H1 (cell line): ENCODE data around the gene TGFB1. TPM values are rescaled to one million over a fixed set of nuclear protein-coding genes. Genes with fewer than 3 reads are reported as not detected.

Experiments
- CTCF ChIA-PET: fragments of 300-600 bp; sonication (Branson Sonifier 250); formaldehyde crosslinking; loops from one replicate; lab custom pipeline; 2021; ENCODE audit not compliant: partially characterized antibody; lab: Charles Lee
- POLR2A ChIA-PET: fragments of 300-600 bp; sonication (Branson Sonifier 250); formaldehyde crosslinking; loops from one replicate; lab custom pipeline; 2021; ENCODE audit warnings: inconsistent platforms; ENCODE audit not compliant: partially characterized antibody; lab: Charles Lee
- DNase-seq, 2 experiments: peaks; one replicate each; pipeline versions ENCODE4 v3.0.0 to v3.0.0-alpha.2; 2010 to 2022; ENCODE audit warnings: low spot score in 2 of 2, low read depth in 1 of 2, mixed read lengths in 1 of 2
- FAIRE-seq: peaks from 2 replicates; lab custom pipeline; 2011; peaks lifted over from hg19 to GRCh38; lab: Jason Lieb, UNC
- H2AFZ ChIP-seq: 2 replicates; pipeline ENCODE4 v1.8.1; 2012; ENCODE audit warnings: low read length, inconsistent platforms
- H2AK5ac ChIP-seq: 2 replicates; pipeline ENCODE4 v1.6.1; 2013; ENCODE audit warnings: low read depth, low read length
- H2BK120ac ChIP-seq: replicated peaks from 2 replicates; pipeline ENCODE3; 2013; ENCODE audit warnings: low read depth, low read length, inconsistent platforms
- H2BK12ac ChIP-seq: 2 replicates; pipeline ENCODE4 v1.6.1; 2013; ENCODE audit warnings: low read depth, low read length
- H2BK15ac ChIP-seq: 2 replicates; pipeline ENCODE4 v1.6.1; 2013; ENCODE audit warnings: low read length
- H2BK20ac ChIP-seq: 2 replicates; pipeline ENCODE4 v1.6.1; 2013; ENCODE audit warnings: low read length
- H2BK5ac ChIP-seq: 2 replicates; pipeline ENCODE4 v1.6.1; 2013; ENCODE audit warnings: low read depth, low read length
- H3K14ac ChIP-seq: 2 replicates; pipeline ENCODE4 v1.6.1; 2013; ENCODE audit warnings: inconsistent platforms; ENCODE audit not compliant: insufficient read length
- H3K18ac ChIP-seq: 2 replicates; pipeline ENCODE4 v1.6.1; 2013; ENCODE audit warnings: low read length; ENCODE audit errors: extremely low read depth
- H3K23ac ChIP-seq: 2 replicates; pipeline ENCODE4 v1.6.1; 2013; ENCODE audit warnings: inconsistent platforms; ENCODE audit not compliant: insufficient read length
- H3K23me2 ChIP-seq: 2 replicates; pipeline ENCODE4 v1.6.1; 2013; ENCODE audit warnings: low read depth, low read length
- H3K27ac ChIP-seq: 2 replicates; pipeline ENCODE4 v1.6.1; 2011; ENCODE audit warnings: low read depth, low read length, inconsistent platforms
- H3K27me3 ChIP-seq, 4 experiments: replicated peaks in 1 of 4; 1 replicate in 1 of 4; 2 replicates in 3 of 4; pipeline versions ENCODE4 v1.6.1 to v1.8.1; 2011 to 2013; ENCODE audit warnings: low read length in 3 of 4, mild to moderate bottlenecking in 3 of 4, inconsistent platforms in 2 of 4, mixed read lengths in 2 of 4, moderate library complexity in 1 of 4; ENCODE audit not compliant: control insufficient read depth in 3 of 4, insufficient read depth in 3 of 4; ENCODE audit errors: extremely low read depth in 1 of 4
- H3K36me3 ChIP-seq, 4 experiments: 2 replicates each; pipeline versions ENCODE4 v1.6.1 to v1.8.1; 2011 to 2013; ENCODE audit warnings: mild to moderate bottlenecking in 4 of 4, low read length in 3 of 4, moderate library complexity in 2 of 4, control low read depth in 1 of 4, inconsistent platforms in 1 of 4; ENCODE audit not compliant: insufficient read depth in 4 of 4, control insufficient read depth in 2 of 4
- H3K4ac ChIP-seq: replicated peaks from 2 replicates; pipeline ENCODE3; 2013; ENCODE audit warnings: low read length, low read depth, mixed read lengths, inconsistent platforms; ENCODE audit not compliant: insufficient read length
- H3K4me1 ChIP-seq, 4 experiments: replicated peaks in 1 of 4; 1 replicate in 1 of 4; 2 replicates in 3 of 4; pipeline versions ENCODE4 v1.6.1 to v1.8.1; 2011 to 2013; ENCODE audit warnings: low read length in 3 of 4, inconsistent platforms in 2 of 4, mixed read lengths in 1 of 4; ENCODE audit not compliant: insufficient read depth in 4 of 4, control insufficient read depth in 3 of 4
- H3K4me2 ChIP-seq, 2 experiments: 2 replicates each; pipeline versions ENCODE4 v1.6.1 to v1.8.1; 2011 to 2013; ENCODE audit warnings: low read depth in 2 of 2, low read length in 2 of 2, control low read depth in 1 of 2, inconsistent platforms in 1 of 2, mild to moderate bottlenecking in 1 of 2; ENCODE audit not compliant: insufficient read depth in 1 of 2
- H3K4me3 ChIP-seq, 4 experiments: fragments of 200-600, 300-600 bp in 1 of 4; sonication (generic), shearing (Covaris generic), sonication (Bioruptor Twin) in 1 of 4; 2 replicates each; pipeline versions ENCODE4 v1.5.1 to v1.8.1; 2011 to 2016; ENCODE audit warnings: low read length in 4 of 4, low read depth in 3 of 4, control low read depth in 2 of 4, inconsistent platforms in 2 of 4, mild to moderate bottlenecking in 2 of 4, mixed read lengths in 1 of 4, moderate library complexity in 1 of 4; ENCODE audit not compliant: insufficient read depth in 2 of 4; ENCODE audit errors: extremely low read depth in 1 of 4
- H3K56ac ChIP-seq: replicated peaks from 2 replicates; pipeline ENCODE3; 2013; ENCODE audit warnings: low read depth, mild to moderate bottlenecking, mixed read lengths, low read length, inconsistent platforms; ENCODE audit not compliant: insufficient read length
- H3K79me1 ChIP-seq: 2 replicates; pipeline ENCODE4 v1.6.1; 2013; ENCODE audit warnings: low read depth, low read length, control low read depth
- H3K79me2 ChIP-seq, 2 experiments: 2 replicates each; pipeline versions ENCODE4 v1.6.1 to v1.8.1; 2012 to 2013; ENCODE audit warnings: low read length in 2 of 2, mild to moderate bottlenecking in 2 of 2, inconsistent platforms in 1 of 2; ENCODE audit not compliant: insufficient read depth in 2 of 2, control insufficient read depth in 1 of 2
- H3K9ac ChIP-seq, 4 experiments: replicated peaks in 1 of 4; 1 replicate in 1 of 4; 2 replicates in 3 of 4; pipeline versions ENCODE4 v1.6.1 to v1.8.1; 2011 to 2013; ENCODE audit warnings: low read depth in 3 of 4, low read length in 3 of 4, control low read depth in 2 of 4, mild to moderate bottlenecking in 2 of 4, moderate library complexity in 2 of 4, inconsistent platforms in 1 of 4; ENCODE audit errors: extremely low read depth in 1 of 4
- H3K9me3 ChIP-seq, 2 experiments: 2 replicates each; pipeline versions ENCODE4 v1.6.1 to v1.8.1; 2012 to 2013; ENCODE audit warnings: mild to moderate bottlenecking in 2 of 2, moderate library complexity in 2 of 2, control low read depth in 1 of 2, inconsistent platforms in 1 of 2, low read depth in 1 of 2, low read length in 1 of 2, mixed read lengths in 1 of 2; ENCODE audit not compliant: insufficient read depth in 2 of 2
- H4K20me1 ChIP-seq, 2 experiments: replicated peaks in 1 of 2; 2 replicates each; pipeline versions ENCODE3 to v1.8.1; 2011 to 2013; ENCODE audit warnings: inconsistent platforms in 2 of 2, low read length in 2 of 2, mild to moderate bottlenecking in 1 of 2; ENCODE audit not compliant: insufficient read depth in 2 of 2, control insufficient read depth in 1 of 2
- H4K5ac ChIP-seq: 2 replicates; pipeline ENCODE4 v1.6.1; 2013; ENCODE audit warnings: low read length, low read depth, mixed read lengths, inconsistent platforms; ENCODE audit not compliant: insufficient read length
- H4K8ac ChIP-seq: 2 replicates; pipeline ENCODE4 v1.8.0; 2013; ENCODE audit warnings: mild to moderate bottlenecking, moderate library complexity, low read length, inconsistent platforms; ENCODE audit not compliant: insufficient read depth; ENCODE audit errors: extremely low read depth
- H4K91ac ChIP-seq: replicated peaks from 2 replicates; pipeline ENCODE3; 2013; ENCODE audit warnings: low read length, mixed read lengths, inconsistent platforms; ENCODE audit not compliant: insufficient read length
- BACH1 ChIP-seq: IDR thresholded peaks from 2 replicates; pipeline ENCODE4 v1.6.1; 2012; ENCODE audit warnings: low read length, improper control_type of control experiment
- HDAC6 ChIP-seq: IDR thresholded peaks from one replicate; pipeline ENCODE4 v1.7.1; 2012; ENCODE audit warnings: low read depth, mild to moderate bottlenecking, inconsistent platforms, low read length, moderate library complexity
- MAFK ChIP-seq: IDR thresholded peaks from 2 replicates; pipeline ENCODE4 v1.6.1; 2012; ENCODE audit warnings: low read depth, mild to moderate bottlenecking, improper control_type of control experiment, low read length
- RAD21 ChIP-seq, 2 experiments: IDR thresholded peaks in 1 of 2; conservative IDR thresholded peaks in 1 of 2; 2 replicates each; pipeline ENCODE4 v1.6.1; 2011; ENCODE audit warnings: low read depth in 2 of 2, low read length in 2 of 2, improper control_type of control experiment in 1 of 2, inconsistent platforms in 1 of 2, mild to moderate bottlenecking in 1 of 2, moderate library complexity in 1 of 2
- TAF1 ChIP-seq: IDR thresholded peaks from 2 replicates; pipeline ENCODE4 v1.6.1; 2011; ENCODE audit warnings: mild to moderate bottlenecking, low read depth, low read length
- WGBS, 2 experiments: shearing (Covaris generic) in 1 of 2; methylation state at CpG; one replicate each; pipeline versions ENCODE4 v1.1.6 to v1.1.7; 2013 to 2015; ENCODE audit warnings: low lambda C conversion rate in 2 of 2, mixed read lengths in 2 of 2, inconsistent platforms in 1 of 2, low coverage in 1 of 2, missing lambda C conversion rate in 1 of 2; ENCODE audit not compliant: insufficient replicate concordance in 2 of 2, insufficient coverage in 1 of 2, insufficient read length in 1 of 2; ENCODE audit errors: extremely low coverage in 1 of 2, missing lambda C conversion rate in 1 of 2; 5-methylcytosine and 5-hydroxymethylcytosine counted together
- polyA plus RNA-seq, 7 experiments: library from polyadenylated mRNA; depleted of rRNA in 3 of 7; stranded (reverse) in 5 of 7; unstranded in 2 of 7; fragments of >200 nt in 5 of 7; fragments of 200-250 nt in 2 of 7; gene quantifications; 1 replicate in 5 of 7; 2 replicates in 1 of 7; 4 replicates in 1 of 7; pipeline versions ENCODE4 v1.2.1 to v1.2.3, GENCODE V29; 2011 to 2013; ENCODE audit warnings: missing spikeins in 2 of 7, mixed read lengths in 2 of 7
- total RNA-seq: library from RNA; stranded (reverse); fragmentation: NEBNext Ultra II Directional; extraction: Animal tissue kit (Norgen Biotek cat#: 25700); gene quantifications from 2 replicates; pipeline ENCODE4 v1.2.1, GENCODE V29; 2021

The TGFB1 gene
- total and polyA plus RNA-seq, 2 of the 8 experiments (the other 6 are each of a cell fraction or from before 2014, with no cell fraction given): 1.7 to 10.6 TPM

GRCh38 chr19:41323430-41324125, 30.1 kb downstream of the TGFB1 start:
- H2BK120ac ChIP-seq: no peak overlapping the region
- 0 out of 2 replicates have a peak overlapping the region, but pooled peaks have one; percentile 72 for H2BK5ac ChIP-seq
- no peak overlapping the region for H3K9ac ChIP-seq
- POLR2A ChIA-PET: interaction anchor here (0.8 to 12.6 kb wide), 7 partner anchors 15 to 540 kb away, joined by 3 to 137 read pairs (median 7); partner anchors contain the start of genes CCDC97, DMAC2 and HNRNPUL1
- no peak overlapping the region for H3K4ac ChIP-seq
- DNase-seq (no peak), FAIRE-seq (no peak)
- no peak overlapping the region for H3K4me3 ChIP-seq
- 75% methylated on average over 15 of the region's 16 CpGs; no CpG with 5 or more reads in 1 of the 2 experiments for WGBS, 2 experiments
- no peaks in the 10 kb centered on the region; the same call in 1 of the 2 replicates for H3K79me1 ChIP-seq
- H3K36me3 ChIP-seq: peaks cover 5 to 15% (median 8%) of the 10 kb centered on the region in 4 experiments; a peak in 6 of 8 replicates
- H3K23me2 ChIP-seq: peaks cover 17% of the 10 kb centered on the region
- no peak overlapping the region for H4K91ac ChIP-seq
- no peak overlapping the region for H2BK20ac ChIP-seq
- no peaks in the 10 kb centered on the region for H3K9me3 ChIP-seq
- no peak overlapping the region for H2AFZ ChIP-seq
- no peak overlapping the region for H3K56ac ChIP-seq
- H3K27me3 ChIP-seq: peaks cover 0 to 6% (median 0%) of the 10 kb centered on the region in 4 experiments; a peak in 3 of 7 replicates
- no peak overlapping the region; a peak in 2 of 4 replicates for H3K4me2 ChIP-seq
- peak overlapping the region; percentile 32 for H3K18ac ChIP-seq
- peaks cover 2 to 19% of the 10 kb centered on the region in 2 experiments for H4K20me1 ChIP-seq
- 0 out of 2 replicates have a peak overlapping the region, but pooled peaks have one; percentile 58 for H4K8ac ChIP-seq
- no peak overlapping the region for H4K5ac ChIP-seq
- H3K14ac ChIP-seq: no peak overlapping the region
- H2AK5ac ChIP-seq: no peak overlapping the region
- CTCF ChIA-PET: interaction anchor here (0.6 to 1.2 kb wide), 3 partner anchors 15 to 56 kb away, joined by 3 to 5 read pairs (median 3); no protein-coding TSS in a partner anchor
- no peak overlapping the region for H2BK15ac ChIP-seq
- H2BK12ac ChIP-seq: no peak overlapping the region
- no peaks in the 10 kb centered on the region for H3K79me2 ChIP-seq
- H3K23ac ChIP-seq: no peak overlapping the region
- H3K27ac ChIP-seq: 0 out of 2 replicates have a peak overlapping the region, but pooled peaks have one; percentile 5
- peaks cover 15 to 36% (median 23%) of the 10 kb centered on the region in 4 experiments for H3K4me1 ChIP-seq
- TF ChIP-seq HDAC6 (no peak), BACH1 (0 out of 2 replicates have a peak, but pooled peaks have one; percentile 8), TAF1 (no peak), MAFK (no peak), RAD21 (IDR thresholded peaks at IDR 0.05 in 1 of 2, conservative IDR thresholded peaks at IDR 0.05 in 1 of 2; ENCODE audit: low read depth in 2 of 2, low read length in 2 of 2) (no peak)
